ENCODE measurements around the gene EFR3B.

GRCh38 chr2:25025229-25026007 lies 16.5 kb upstream of the EFR3B start:
- TF ChIP-seq CTCF (conservative IDR thresholded peaks at IDR 0.05; ENCODE audit: low read length) (no peak), EZH2phosphoT487 (IDR thresholded peaks at IDR 0.05; ENCODE audit: borderline replicate concordance, low read depth, low read length) (no peak)

Measured in OCI-LY7 (cell line).